Ishikawa (cell line): ENCODE data around the gene TSTD2.

ENCODE experiments used
- CEBPB ChIP-seq: IDR thresholded peaks from 2 replicates; pipeline ENCODE4 v1.6.1; 2012
- CREB1 ChIP-seq: IDR thresholded peaks from 2 replicates; pipeline ENCODE4 v1.6.1; 2012; ENCODE audit warnings: low read depth
- EGR1 ChIP-seq: IDR thresholded peaks from 2 replicates; pipeline ENCODE4 v1.6.1; 2012
- EP300 ChIP-seq: IDR thresholded peaks from 2 replicates; pipeline ENCODE4 v1.6.1; 2012; ENCODE audit warnings: borderline replicate concordance
- FOXM1 ChIP-seq: IDR thresholded peaks from 2 replicates; pipeline ENCODE4 v1.6.1; 2012; ENCODE audit warnings: low read depth, borderline replicate concordance
- MAX ChIP-seq: IDR thresholded peaks from 2 replicates; pipeline ENCODE4 v1.6.1; 2012
- NFIC ChIP-seq: IDR thresholded peaks from 2 replicates; pipeline ENCODE4 v1.6.1; 2012
- RAD21 ChIP-seq: IDR thresholded peaks from 2 replicates; pipeline ENCODE4 v1.6.1; 2012; ENCODE audit warnings: low read depth
- REST ChIP-seq: IDR thresholded peaks from 2 replicates; pipeline ENCODE4 v1.6.1; 2012; ENCODE audit warnings: low read depth, mild to moderate bottlenecking
- TAF1 ChIP-seq: IDR thresholded peaks from 2 replicates; pipeline ENCODE4 v1.6.1; 2012; ENCODE audit warnings: low read depth, mild to moderate bottlenecking
- TCF12 ChIP-seq: IDR thresholded peaks from 2 replicates; pipeline ENCODE4 v1.6.1; 2012; ENCODE audit warnings: low read depth
- TEAD4 ChIP-seq: IDR thresholded peaks from 2 replicates; pipeline ENCODE4 v1.6.1; 2012
- YY1 ChIP-seq: IDR thresholded peaks from 2 replicates; pipeline ENCODE4 v1.6.1; 2012; ENCODE audit warnings: low read depth
- ZBTB7A ChIP-seq: IDR thresholded peaks from 2 replicates; pipeline ENCODE4 v1.6.1; 2012; ENCODE audit warnings: low read depth
- TF ChIP-seq, protein P1 (sequence below): IDR thresholded peaks from 2 replicates; pipeline ENCODE4 v1.6.1; 2012

TSTD2 gene

DNA sequence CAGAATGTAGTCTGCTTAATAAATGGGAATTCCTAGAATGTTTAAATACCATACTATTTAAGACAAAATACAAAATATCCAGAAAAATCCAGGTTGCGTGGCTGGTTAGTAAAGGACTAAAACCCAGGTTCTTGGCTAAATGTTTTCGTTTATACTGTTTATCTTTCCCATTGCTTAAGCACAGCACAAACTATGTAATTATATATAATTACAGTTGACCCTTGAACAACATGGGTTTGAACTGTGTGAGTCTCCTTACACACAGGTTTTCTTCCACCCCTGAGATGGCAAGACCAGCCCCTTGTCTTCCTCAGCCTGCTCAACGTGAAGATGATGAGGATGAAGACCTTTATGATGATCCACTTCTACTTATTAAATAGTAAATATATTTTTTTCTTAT is 39.2 kb upstream of the TSTD2 start:
- TF ChIP-seq REST (no peak), ZBTB7A (no peak), RAD21 (no peak), EGR1 (no peak), TCF12 (no peak), CEBPB (no peak), CREB1 (no peak), MAX (no peak), EP300 (no peak), YY1 (no peak), TEAD4 (no peak), FOXM1 (no peak), TAF1 (no peak), NFIC (no peak)
- TF ChIP-seq, protein P1, sequence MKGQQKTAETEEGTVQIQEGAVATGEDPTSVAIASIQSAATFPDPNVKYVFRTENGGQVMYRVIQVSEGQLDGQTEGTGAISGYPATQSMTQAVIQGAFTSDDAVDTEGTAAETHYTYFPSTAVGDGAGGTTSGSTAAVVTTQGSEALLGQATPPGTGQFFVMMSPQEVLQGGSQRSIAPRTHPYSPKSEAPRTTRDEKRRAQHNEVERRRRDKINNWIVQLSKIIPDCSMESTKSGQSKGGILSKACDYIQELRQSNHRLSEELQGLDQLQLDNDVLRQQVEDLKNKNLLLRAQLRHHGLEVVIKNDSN = no peak

DNA sequence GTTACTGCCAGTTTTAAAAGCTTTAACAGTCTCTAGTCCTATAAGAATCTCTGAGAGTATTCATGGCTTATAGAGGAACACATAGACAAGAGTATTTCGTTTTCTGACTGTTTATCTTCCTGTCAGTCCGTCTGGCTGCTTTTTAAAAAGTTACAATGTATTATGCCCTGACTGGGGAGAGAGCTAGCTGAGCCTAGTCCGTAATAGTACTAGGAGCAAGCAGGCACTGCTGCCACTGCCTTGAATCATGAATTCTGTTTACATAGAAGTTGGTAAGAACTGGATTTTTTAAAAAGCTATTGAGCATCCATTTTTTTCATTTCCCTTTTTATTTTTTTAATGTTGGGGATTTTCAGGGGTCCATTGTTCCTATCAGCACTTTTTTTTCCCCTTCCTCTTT is 37.4 kb upstream of the TSTD2 start:
- TF ChIP-seq CREB1 (no peak), FOXM1 (no peak), EP300 (no peak), EGR1 (no peak), TCF12 (no peak), REST (no peak), MAX (no peak), CEBPB (no peak), RAD21 (no peak), TEAD4 (no peak), YY1 (no peak), ZBTB7A (no peak), TAF1 (no peak), NFIC (no peak)
- TF ChIP-seq, protein P1 = no peak

GRCh38 chr9:97668485-97668884 is 35.3 kb upstream of the TSTD2 start:
- TF ChIP-seq EP300 (no peak), FOXM1 (no peak)

DNA sequence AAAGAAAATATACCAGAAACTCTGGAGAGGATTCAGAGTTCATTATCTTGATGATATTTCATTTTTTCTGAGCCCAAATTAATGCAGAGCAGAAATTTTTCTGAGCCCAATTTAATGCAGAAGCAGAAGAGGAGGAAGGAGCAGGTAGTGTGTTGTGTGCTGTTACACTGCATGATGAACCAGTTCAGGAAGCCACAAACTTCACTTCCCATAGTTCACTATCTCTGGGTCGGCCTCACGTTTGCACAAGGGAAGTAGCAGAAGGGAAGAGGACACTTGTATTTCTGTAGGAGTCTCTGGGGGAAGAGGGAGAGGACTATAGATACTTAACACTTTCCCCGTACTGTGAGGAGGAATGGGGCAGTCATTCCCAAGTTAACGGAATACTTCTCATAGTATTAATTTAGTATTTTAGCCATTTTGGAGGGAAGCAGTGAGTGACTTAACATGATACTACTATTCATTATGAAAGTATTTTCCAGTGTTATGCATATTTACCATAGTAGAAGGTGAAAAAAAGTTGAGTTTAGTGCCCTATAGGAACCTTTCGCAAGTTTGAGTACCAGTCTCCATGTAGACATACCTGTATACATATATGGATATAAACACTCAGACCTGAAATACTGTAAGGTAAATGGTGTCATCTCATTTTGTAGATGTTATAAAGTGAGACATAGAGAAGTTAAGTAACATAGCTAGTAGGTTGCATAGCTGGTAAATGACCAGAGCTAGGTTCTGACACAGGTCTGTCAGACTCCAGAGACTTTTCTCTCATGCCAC is 33.9 kb upstream of the TSTD2 start:
- TF ChIP-seq YY1 (no peak), ZBTB7A (no peak), TEAD4 (no peak), CREB1 (no peak), EGR1 (no peak), MAX (no peak), CEBPB (no peak), TAF1 (no peak)
- TF ChIP-seq, protein P1 = no peak

- TF ChIP-seq TCF12 = no peak
- no peak for TF ChIP-seq TAF1
Observed at GRCh38 chr9:97665742-97666141, 32.6 kb upstream of the TSTD2 start.

DNA sequence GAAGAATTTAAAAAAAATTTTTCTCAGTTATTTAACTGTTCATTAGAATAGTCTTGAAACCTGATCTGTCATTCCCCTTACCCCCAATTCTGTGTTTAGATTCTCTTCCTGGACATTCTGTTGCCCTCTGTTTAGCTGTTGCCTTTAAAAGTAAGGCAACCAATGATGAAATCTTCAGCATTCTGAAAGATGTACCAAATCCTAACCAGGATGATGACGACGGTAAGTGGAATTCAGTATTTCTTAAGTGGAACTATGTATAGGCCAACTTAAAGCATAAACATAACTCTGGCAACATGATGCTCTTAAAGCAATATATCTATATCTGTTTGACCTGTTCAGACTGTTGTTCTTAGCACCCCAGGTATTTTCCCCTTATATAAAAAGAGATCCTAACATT is 27.7 kb upstream of the TSTD2 start:
- TF ChIP-seq TCF12 (no peak), RAD21 (no peak), NFIC (no peak), CEBPB (no peak)
- TF ChIP-seq, protein P1 = no peak
